Hepatocyte (in vitro differentiated cells): ENCODE results near the gene TEKT3.

Experiments
- EZH2 ChIP-seq: fragments of 200-600 bp; sonication (generic); IDR thresholded peaks from 2 replicates; pipeline ENCODE4 v1.6.1; 2016; ENCODE audit warnings: antibody characterized with exemption, mild to moderate bottlenecking, borderline replicate concordance
- EZH2phosphoT487 ChIP-seq: fragments of 200-600 bp; sonication (generic); IDR thresholded peaks from one replicate; pipeline ENCODE4 v1.6.1; 2018; ENCODE audit warnings: antibody characterized with exemption, mild to moderate bottlenecking, low read depth, moderate library complexity; ENCODE audit not compliant: unreplicated experiment, severe bottlenecking

DNA sequence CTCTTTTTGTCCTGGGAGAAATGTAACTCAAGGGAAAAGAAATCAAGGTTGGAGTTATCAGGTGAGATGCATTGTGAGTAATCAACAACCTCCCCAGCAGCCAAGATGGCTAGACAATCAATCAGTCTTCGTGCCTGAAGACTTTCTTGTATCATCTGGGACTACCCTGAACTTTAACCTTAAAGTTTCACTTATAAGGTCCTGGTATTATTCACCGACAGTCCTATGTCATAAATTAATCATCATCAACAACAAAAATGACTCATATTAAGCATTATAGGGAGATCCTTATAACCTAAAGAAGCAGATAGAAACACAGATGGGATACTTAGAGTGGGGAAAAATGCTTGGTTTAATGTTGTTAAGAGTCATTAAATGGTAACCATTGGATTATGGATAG lies 7.7 kb upstream of the TEKT3 start:
- TF ChIP-seq EZH2 (no peak), EZH2phosphoT487 (no peak)
